H1 (cell line): ENCODE results near the gene ACYP2. TPM values are rescaled to one million over a fixed set of nuclear protein-coding genes. Genes with fewer than 3 reads are reported as not detected.

Source experiments
- CTCF ChIA-PET: fragments of 300-600 bp; sonication (Branson Sonifier 250); formaldehyde crosslinking; loops from one replicate; lab custom pipeline; 2021; ENCODE audit not compliant: partially characterized antibody; lab: Charles Lee
- POLR2A ChIA-PET: fragments of 300-600 bp; sonication (Branson Sonifier 250); formaldehyde crosslinking; loops from one replicate; lab custom pipeline; 2021; ENCODE audit warnings: inconsistent platforms; ENCODE audit not compliant: partially characterized antibody; lab: Charles Lee
- DNase-seq, 2 experiments: peaks; one replicate each; pipeline versions ENCODE4 v3.0.0 to v3.0.0-alpha.2; 2010 to 2022; ENCODE audit warnings: low spot score in 2 of 2, low read depth in 1 of 2, mixed read lengths in 1 of 2
- FAIRE-seq: peaks from 2 replicates; lab custom pipeline; 2011; peaks lifted over from hg19 to GRCh38; lab: Jason Lieb, UNC
- H2AFZ ChIP-seq: 2 replicates; pipeline ENCODE4 v1.8.1; 2012; ENCODE audit warnings: low read length, inconsistent platforms
- H2AK5ac ChIP-seq: 2 replicates; pipeline ENCODE4 v1.6.1; 2013; ENCODE audit warnings: low read depth, low read length
- H2BK120ac ChIP-seq: replicated peaks from 2 replicates; pipeline ENCODE3; 2013; ENCODE audit warnings: low read depth, low read length, inconsistent platforms
- H2BK12ac ChIP-seq: 2 replicates; pipeline ENCODE4 v1.6.1; 2013; ENCODE audit warnings: low read depth, low read length
- H2BK15ac ChIP-seq: 2 replicates; pipeline ENCODE4 v1.6.1; 2013; ENCODE audit warnings: low read length
- H2BK20ac ChIP-seq: 2 replicates; pipeline ENCODE4 v1.6.1; 2013; ENCODE audit warnings: low read length
- H2BK5ac ChIP-seq: 2 replicates; pipeline ENCODE4 v1.6.1; 2013; ENCODE audit warnings: low read depth, low read length
- H3K14ac ChIP-seq: 2 replicates; pipeline ENCODE4 v1.6.1; 2013; ENCODE audit warnings: inconsistent platforms; ENCODE audit not compliant: insufficient read length
- H3K18ac ChIP-seq: 2 replicates; pipeline ENCODE4 v1.6.1; 2013; ENCODE audit warnings: low read length; ENCODE audit errors: extremely low read depth
- H3K23ac ChIP-seq: 2 replicates; pipeline ENCODE4 v1.6.1; 2013; ENCODE audit warnings: inconsistent platforms; ENCODE audit not compliant: insufficient read length
- H3K23me2 ChIP-seq: 2 replicates; pipeline ENCODE4 v1.6.1; 2013; ENCODE audit warnings: low read depth, low read length
- H3K27ac ChIP-seq: 2 replicates; pipeline ENCODE4 v1.6.1; 2011; ENCODE audit warnings: low read depth, low read length, inconsistent platforms
- H3K27me3 ChIP-seq, 4 experiments: replicated peaks in 1 of 4; 1 replicate in 1 of 4; 2 replicates in 3 of 4; pipeline versions ENCODE4 v1.6.1 to v1.8.1; 2011 to 2013; ENCODE audit warnings: low read length in 3 of 4, mild to moderate bottlenecking in 3 of 4, inconsistent platforms in 2 of 4, mixed read lengths in 2 of 4, moderate library complexity in 1 of 4; ENCODE audit not compliant: control insufficient read depth in 3 of 4, insufficient read depth in 3 of 4; ENCODE audit errors: extremely low read depth in 1 of 4
- H3K36me3 ChIP-seq, 4 experiments: 2 replicates each; pipeline versions ENCODE4 v1.6.1 to v1.8.1; 2011 to 2013; ENCODE audit warnings: mild to moderate bottlenecking in 4 of 4, low read length in 3 of 4, moderate library complexity in 2 of 4, control low read depth in 1 of 4, inconsistent platforms in 1 of 4; ENCODE audit not compliant: insufficient read depth in 4 of 4, control insufficient read depth in 2 of 4
- H3K4ac ChIP-seq: replicated peaks from 2 replicates; pipeline ENCODE3; 2013; ENCODE audit warnings: low read length, low read depth, mixed read lengths, inconsistent platforms; ENCODE audit not compliant: insufficient read length
- H3K4me1 ChIP-seq, 4 experiments: replicated peaks in 1 of 4; 1 replicate in 1 of 4; 2 replicates in 3 of 4; pipeline versions ENCODE4 v1.6.1 to v1.8.1; 2011 to 2013; ENCODE audit warnings: low read length in 3 of 4, inconsistent platforms in 2 of 4, mixed read lengths in 1 of 4; ENCODE audit not compliant: insufficient read depth in 4 of 4, control insufficient read depth in 3 of 4
- H3K4me2 ChIP-seq, 2 experiments: 2 replicates each; pipeline versions ENCODE4 v1.6.1 to v1.8.1; 2011 to 2013; ENCODE audit warnings: low read depth in 2 of 2, low read length in 2 of 2, control low read depth in 1 of 2, inconsistent platforms in 1 of 2, mild to moderate bottlenecking in 1 of 2; ENCODE audit not compliant: insufficient read depth in 1 of 2
- H3K4me3 ChIP-seq, 4 experiments: fragments of 200-600, 300-600 bp in 1 of 4; sonication (generic), shearing (Covaris generic), sonication (Bioruptor Twin) in 1 of 4; 2 replicates each; pipeline versions ENCODE4 v1.5.1 to v1.8.1; 2011 to 2016; ENCODE audit warnings: low read length in 4 of 4, low read depth in 3 of 4, control low read depth in 2 of 4, inconsistent platforms in 2 of 4, mild to moderate bottlenecking in 2 of 4, mixed read lengths in 1 of 4, moderate library complexity in 1 of 4; ENCODE audit not compliant: insufficient read depth in 2 of 4; ENCODE audit errors: extremely low read depth in 1 of 4
- H3K56ac ChIP-seq: replicated peaks from 2 replicates; pipeline ENCODE3; 2013; ENCODE audit warnings: low read depth, mild to moderate bottlenecking, mixed read lengths, low read length, inconsistent platforms; ENCODE audit not compliant: insufficient read length
- H3K79me1 ChIP-seq: 2 replicates; pipeline ENCODE4 v1.6.1; 2013; ENCODE audit warnings: low read depth, low read length, control low read depth
- H3K79me2 ChIP-seq, 2 experiments: 2 replicates each; pipeline versions ENCODE4 v1.6.1 to v1.8.1; 2012 to 2013; ENCODE audit warnings: low read length in 2 of 2, mild to moderate bottlenecking in 2 of 2, inconsistent platforms in 1 of 2; ENCODE audit not compliant: insufficient read depth in 2 of 2, control insufficient read depth in 1 of 2
- H3K9ac ChIP-seq, 4 experiments: replicated peaks in 1 of 4; 1 replicate in 1 of 4; 2 replicates in 3 of 4; pipeline versions ENCODE4 v1.6.1 to v1.8.1; 2011 to 2013; ENCODE audit warnings: low read depth in 3 of 4, low read length in 3 of 4, control low read depth in 2 of 4, mild to moderate bottlenecking in 2 of 4, moderate library complexity in 2 of 4, inconsistent platforms in 1 of 4; ENCODE audit errors: extremely low read depth in 1 of 4
- H3K9me3 ChIP-seq, 2 experiments: 2 replicates each; pipeline versions ENCODE4 v1.6.1 to v1.8.1; 2012 to 2013; ENCODE audit warnings: mild to moderate bottlenecking in 2 of 2, moderate library complexity in 2 of 2, control low read depth in 1 of 2, inconsistent platforms in 1 of 2, low read depth in 1 of 2, low read length in 1 of 2, mixed read lengths in 1 of 2; ENCODE audit not compliant: insufficient read depth in 2 of 2
- H4K20me1 ChIP-seq, 2 experiments: replicated peaks in 1 of 2; 2 replicates each; pipeline versions ENCODE3 to v1.8.1; 2011 to 2013; ENCODE audit warnings: inconsistent platforms in 2 of 2, low read length in 2 of 2, mild to moderate bottlenecking in 1 of 2; ENCODE audit not compliant: insufficient read depth in 2 of 2, control insufficient read depth in 1 of 2
- H4K5ac ChIP-seq: 2 replicates; pipeline ENCODE4 v1.6.1; 2013; ENCODE audit warnings: low read length, low read depth, mixed read lengths, inconsistent platforms; ENCODE audit not compliant: insufficient read length
- H4K8ac ChIP-seq: 2 replicates; pipeline ENCODE4 v1.8.0; 2013; ENCODE audit warnings: mild to moderate bottlenecking, moderate library complexity, low read length, inconsistent platforms; ENCODE audit not compliant: insufficient read depth; ENCODE audit errors: extremely low read depth
- H4K91ac ChIP-seq: replicated peaks from 2 replicates; pipeline ENCODE3; 2013; ENCODE audit warnings: low read length, mixed read lengths, inconsistent platforms; ENCODE audit not compliant: insufficient read length
- BCL11A ChIP-seq, 2 experiments: IDR thresholded peaks; one replicate each; pipeline ENCODE4 v1.6.1; 2011; ENCODE audit warnings: low read depth in 2 of 2, low read length in 2 of 2, mild to moderate bottlenecking in 2 of 2
- EGR1 ChIP-seq: IDR thresholded peaks from 2 replicates; pipeline ENCODE4 v1.6.1; 2011; ENCODE audit warnings: low read depth, low read length, borderline replicate concordance
- NANOG ChIP-seq: IDR thresholded peaks from 2 replicates; pipeline ENCODE4 v1.6.1; 2011; ENCODE audit warnings: low read length, low read depth, mild to moderate bottlenecking, inconsistent platforms; ENCODE audit not compliant: insufficient read depth, poor library complexity, severe bottlenecking
- RAD21 ChIP-seq, 2 experiments: IDR thresholded peaks in 1 of 2; conservative IDR thresholded peaks in 1 of 2; 2 replicates each; pipeline ENCODE4 v1.6.1; 2011; ENCODE audit warnings: low read depth in 2 of 2, low read length in 2 of 2, improper control_type of control experiment in 1 of 2, inconsistent platforms in 1 of 2, mild to moderate bottlenecking in 1 of 2, moderate library complexity in 1 of 2
- RFX5 ChIP-seq: IDR thresholded peaks from 2 replicates; pipeline ENCODE4 v1.6.1; 2011; ENCODE audit warnings: low read depth, low read length, improper control_type of control experiment, borderline replicate concordance
- TCF12 ChIP-seq: IDR thresholded peaks from 2 replicates; pipeline ENCODE4 v1.6.1; 2011; ENCODE audit warnings: low read depth, mild to moderate bottlenecking, low read length
- YY1 ChIP-seq: IDR thresholded peaks from 2 replicates; pipeline ENCODE4 v1.6.1; 2011; ENCODE audit warnings: low read depth, mild to moderate bottlenecking, low read length
- WGBS, 2 experiments: shearing (Covaris generic) in 1 of 2; methylation state at CpG; one replicate each; pipeline versions ENCODE4 v1.1.6 to v1.1.7; 2013 to 2015; ENCODE audit warnings: low lambda C conversion rate in 2 of 2, mixed read lengths in 2 of 2, inconsistent platforms in 1 of 2, low coverage in 1 of 2, missing lambda C conversion rate in 1 of 2; ENCODE audit not compliant: insufficient replicate concordance in 2 of 2, insufficient coverage in 1 of 2, insufficient read length in 1 of 2; ENCODE audit errors: extremely low coverage in 1 of 2, missing lambda C conversion rate in 1 of 2; 5-methylcytosine and 5-hydroxymethylcytosine counted together
- polyA plus RNA-seq, 7 experiments: library from polyadenylated mRNA; depleted of rRNA in 3 of 7; stranded (reverse) in 5 of 7; unstranded in 2 of 7; fragments of >200 nt in 5 of 7; fragments of 200-250 nt in 2 of 7; gene quantifications; 1 replicate in 5 of 7; 2 replicates in 1 of 7; 4 replicates in 1 of 7; pipeline versions ENCODE4 v1.2.1 to v1.2.3, GENCODE V29; 2011 to 2013; ENCODE audit warnings: missing spikeins in 2 of 7, mixed read lengths in 2 of 7
- total RNA-seq: library from RNA; stranded (reverse); fragmentation: NEBNext Ultra II Directional; extraction: Animal tissue kit (Norgen Biotek cat#: 25700); gene quantifications from 2 replicates; pipeline ENCODE4 v1.2.1, GENCODE V29; 2021

Gene ACYP2
- total and polyA plus RNA-seq, 2 of the 8 experiments (the other 6 are each of a cell fraction or from before 2014, with no cell fraction given) = 3.4 to 4.4 TPM

- H3K18ac ChIP-seq = no peak overlapping the region
- H2AK5ac ChIP-seq = no peak overlapping the region
- no peak overlapping the region for H3K4me2 ChIP-seq
- TF ChIP-seq EGR1 (no peak), RFX5 (no peak), TCF12 (no peak), YY1 (no peak), NANOG (no peak), RAD21 (IDR thresholded peaks at IDR 0.05 in 1 of 2, conservative IDR thresholded peaks at IDR 0.05 in 1 of 2; ENCODE audit: low read depth in 2 of 2, low read length in 2 of 2) (no peak), BCL11A (IDR thresholded peaks at IDR 0.05; ENCODE audit: low read depth in 2 of 2, low read length in 2 of 2) (no peak)
- no peaks in the 10 kb centered on the region for H3K23me2 ChIP-seq
- no peaks in the 10 kb centered on the region for H3K9me3 ChIP-seq
- no peak overlapping the region; the same call in 1 of the 2 replicates for H4K8ac ChIP-seq
- H4K91ac ChIP-seq = no peak overlapping the region
- H4K20me1 ChIP-seq = no peaks in the 10 kb centered on the region
- H2AFZ ChIP-seq = no peak overlapping the region
- H3K27ac ChIP-seq = no peak overlapping the region
- H2BK5ac ChIP-seq = no peak overlapping the region
- no peaks in the 10 kb centered on the region for H3K79me2 ChIP-seq
- ChIA-PET CTCF (interaction anchor here (0.6 to 2.0 kb wide), 5 partner anchors 8 to 545 kb away, joined by 3 to 4 read pairs (median 3); no protein-coding TSS in a partner anchor), POLR2A (no interaction called here)
- H3K4me3 ChIP-seq = no peak overlapping the region
- no peak overlapping the region for H2BK120ac ChIP-seq
- H3K56ac ChIP-seq = no peak overlapping the region
- 96% methylated on average over 8 of the region's 8 CpGs; no CpG with 5 or more reads in 1 of the 2 experiments for WGBS, 2 experiments
- no peak overlapping the region for H3K14ac ChIP-seq
- no peak for DNase-seq
- H4K5ac ChIP-seq = no peak overlapping the region
- no peaks in the 10 kb centered on the region for H3K27me3 ChIP-seq
- FAIRE-seq = no peak
- no peak overlapping the region for H2BK15ac ChIP-seq
- no peaks in the 10 kb centered on the region for H3K79me1 ChIP-seq
- no peak overlapping the region for H2BK12ac ChIP-seq
- no peak overlapping the region for H3K9ac ChIP-seq
- no peak overlapping the region for H3K23ac ChIP-seq
- no peaks in the 10 kb centered on the region; a peak in 1 of 8 replicates for H3K36me3 ChIP-seq
- peaks cover 0 to 5% (median 0%) of the 10 kb centered on the region in 4 experiments; a peak in 2 of 7 replicates for H3K4me1 ChIP-seq
- no peak overlapping the region for H2BK20ac ChIP-seq
- no peak overlapping the region for H3K4ac ChIP-seq
Observed at GRCh38 chr2:54120950-54121349, 5.5 kb downstream of the ACYP2 start.
